GM19438 (cell line): ENCODE measurements around the gene GTPBP4.
A peak's percentile ranks its signal among the peaks of the same experiment; 100 is the strongest.
"Not testable (repeated sequence)": the region's sequence is repeated elsewhere in the genome, so short reads cannot be mapped to it uniquely, and the experiment has no call there.

Experiments
- ATAC-seq: cut with Tn5 transposase; IDR thresholded peaks from one replicate; pipeline ENCODE4 v1.9.1; 2021; ENCODE audit warnings: low read depth; ENCODE audit not compliant: unreplicated experiment

Gene GTPBP4

DNA sequence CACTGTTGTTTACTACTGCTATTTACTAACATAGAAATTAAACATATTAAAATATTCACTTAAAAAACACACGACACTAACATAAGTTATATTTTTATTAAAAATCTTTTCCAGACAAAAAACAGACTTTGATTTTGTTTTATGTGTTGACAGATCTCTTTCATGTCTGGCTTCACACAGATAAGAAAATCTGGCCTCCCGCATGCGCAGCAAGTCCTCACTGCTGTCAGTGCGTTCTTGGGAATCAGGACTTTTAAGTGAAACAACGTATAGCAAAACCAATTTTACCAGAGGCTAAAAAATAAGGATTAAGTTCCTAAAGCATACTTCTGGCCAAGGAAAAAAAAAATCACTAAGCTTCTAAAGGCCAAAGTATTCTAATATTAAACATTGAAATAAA, 61.9 kb downstream of the GTPBP4 start:
- no peak for ATAC-seq

DNA sequence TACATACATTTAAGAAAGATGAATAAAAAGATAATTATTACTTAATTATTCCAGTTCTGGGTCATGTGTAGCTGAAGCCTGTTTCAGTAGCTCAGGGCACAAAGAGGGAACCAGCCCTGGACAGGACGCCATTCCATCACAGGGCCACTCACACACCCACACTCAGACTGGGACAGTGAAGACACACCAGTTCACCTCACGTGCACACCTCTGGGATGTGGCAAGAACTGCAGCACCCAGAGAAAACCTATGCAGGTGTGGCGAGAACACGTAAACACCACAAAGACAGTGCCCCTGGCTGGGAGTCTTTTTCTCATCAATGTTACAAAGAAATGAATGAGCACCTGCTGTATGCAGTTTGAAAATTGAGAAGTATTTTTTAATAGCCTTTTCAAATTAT, 62.3 kb downstream of the GTPBP4 start:
- ATAC-seq = no peak

DNA sequence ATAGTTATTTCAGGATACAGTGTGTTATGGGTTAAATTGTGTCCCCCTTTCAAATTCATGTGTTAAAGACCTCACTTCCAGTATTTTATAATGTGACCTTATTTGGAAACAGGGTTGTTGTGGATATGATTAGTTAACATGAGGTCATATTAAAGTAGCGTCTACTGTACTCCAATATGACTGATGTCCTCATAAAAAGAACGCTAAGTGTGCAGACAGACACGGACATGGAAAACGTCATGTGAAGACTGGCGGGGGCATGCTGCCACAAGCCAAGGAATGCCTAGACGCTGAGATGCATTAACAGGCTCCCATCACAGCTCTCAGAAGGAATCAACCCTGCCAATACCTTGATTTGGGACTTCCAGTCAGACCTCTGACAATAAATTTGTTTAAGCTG, 66.5 kb downstream of the GTPBP4 start:
- no peak for ATAC-seq

DNA sequence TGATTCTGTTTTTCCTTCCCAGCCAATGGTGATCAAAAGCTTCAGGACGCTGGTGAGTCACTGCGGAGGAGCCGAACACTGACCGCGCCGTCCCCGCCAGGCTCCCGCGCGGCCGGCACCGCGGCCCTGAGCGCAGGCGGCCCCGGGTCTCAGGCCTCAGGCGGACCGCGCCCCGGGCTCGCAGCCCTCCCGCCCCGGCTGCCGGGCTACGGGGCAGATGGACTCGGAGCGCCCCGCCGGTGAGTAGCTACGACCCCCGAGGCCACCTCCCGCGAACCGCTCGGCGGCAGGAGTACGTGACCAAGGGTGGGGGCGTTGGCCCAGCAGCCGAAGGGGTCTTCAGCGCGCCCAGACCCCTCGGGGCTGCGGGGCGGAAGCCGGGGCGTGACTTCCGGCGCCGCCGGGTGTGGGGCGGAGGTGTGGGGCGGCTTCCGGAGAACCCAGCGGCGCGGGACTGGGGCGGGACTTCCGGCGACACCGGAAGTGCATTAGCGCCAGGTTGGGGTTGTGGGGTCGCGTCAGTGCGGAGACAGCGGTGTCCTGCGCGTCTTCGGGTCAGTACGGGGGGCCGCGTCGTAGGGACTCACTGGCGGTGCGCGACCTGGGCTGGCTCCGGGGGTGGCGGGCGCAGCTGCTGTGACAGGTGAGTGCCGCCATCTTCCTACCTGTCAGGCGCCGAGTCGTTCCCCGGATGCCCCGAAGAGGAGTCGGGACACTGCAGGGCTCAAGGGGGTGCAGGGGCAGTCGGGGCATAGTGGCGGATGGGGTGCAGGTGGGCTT, 68.3 kb downstream of the GTPBP4 start, which contains the start of gene WDR37:
Gene WDR37, plus strand, starts transcription at position 60 of the 780 bp plus-strand sequence. CDS start 15,771 bp downstream, outside the sequence.
- peak; percentile 93 for ATAC-seq

DNA sequence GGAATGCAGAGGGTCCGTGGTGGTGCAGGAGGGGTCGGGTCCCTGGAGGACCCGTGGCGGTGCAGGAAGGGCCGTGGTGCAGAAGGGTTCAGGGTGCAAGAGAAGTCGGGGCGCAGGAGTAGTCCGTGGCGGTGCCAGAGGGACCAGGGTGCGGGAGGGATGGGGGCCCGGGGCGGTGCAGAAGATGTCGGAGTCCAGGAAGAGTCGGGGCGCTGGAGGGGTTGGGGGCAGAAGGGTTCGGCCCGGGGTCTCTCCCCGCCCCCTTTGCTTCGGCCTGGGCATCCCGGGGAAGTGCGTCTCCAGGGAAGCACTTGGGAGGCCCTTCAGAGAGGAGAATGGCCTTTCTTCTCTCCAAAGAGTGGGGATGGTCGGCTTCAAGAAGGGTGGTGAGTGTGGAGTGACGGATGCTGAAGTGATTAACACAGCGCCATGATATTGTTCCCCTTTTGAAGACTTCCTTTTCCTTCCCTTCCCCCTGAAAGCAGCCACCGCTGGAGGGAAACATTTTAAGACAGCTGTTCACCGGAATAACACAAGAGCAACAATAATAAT, 68.9 kb downstream of the GTPBP4 start:
- peak; percentile 13 for ATAC-seq

DNA sequence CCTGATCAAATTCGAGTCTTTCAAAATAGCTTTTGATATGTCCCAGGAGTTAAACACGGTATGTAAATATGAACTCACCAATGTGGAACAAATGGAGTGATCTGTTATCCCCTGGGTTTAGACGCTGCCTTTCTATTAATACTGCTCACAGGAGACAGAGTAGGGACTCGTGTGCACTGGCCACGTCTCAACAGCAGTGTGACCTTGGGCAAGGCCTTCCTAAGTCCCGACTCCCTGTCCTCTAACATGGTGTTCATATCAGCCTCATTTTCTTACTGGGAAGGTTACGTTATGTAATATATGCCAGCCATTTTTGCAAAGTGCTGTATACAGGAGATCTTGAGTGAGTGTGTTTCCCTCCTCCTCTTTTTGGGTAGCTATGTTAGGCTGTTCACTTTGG, 69.8 kb downstream of the GTPBP4 start:
- no peak for ATAC-seq

DNA sequence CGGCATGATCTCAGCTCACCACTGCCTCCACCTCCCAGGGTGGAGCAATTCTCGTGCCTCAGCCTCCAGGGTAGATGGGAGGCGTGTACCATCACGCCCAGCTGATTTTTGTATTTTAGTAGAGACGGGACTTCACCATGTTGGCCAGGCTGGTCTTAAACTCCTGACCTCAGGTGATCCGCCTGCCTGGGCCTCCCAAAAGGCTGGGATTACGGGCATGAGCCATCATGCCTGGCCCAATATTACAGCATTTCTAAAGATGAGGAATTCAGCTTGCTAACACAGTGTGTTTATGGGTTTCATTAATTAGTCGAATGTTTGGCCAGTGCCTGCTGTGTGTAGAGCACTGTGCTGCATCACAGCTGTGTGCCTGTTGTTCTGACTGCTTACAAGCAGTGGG, 71.7 kb downstream of the GTPBP4 start:
- ATAC-seq = no peak

DNA sequence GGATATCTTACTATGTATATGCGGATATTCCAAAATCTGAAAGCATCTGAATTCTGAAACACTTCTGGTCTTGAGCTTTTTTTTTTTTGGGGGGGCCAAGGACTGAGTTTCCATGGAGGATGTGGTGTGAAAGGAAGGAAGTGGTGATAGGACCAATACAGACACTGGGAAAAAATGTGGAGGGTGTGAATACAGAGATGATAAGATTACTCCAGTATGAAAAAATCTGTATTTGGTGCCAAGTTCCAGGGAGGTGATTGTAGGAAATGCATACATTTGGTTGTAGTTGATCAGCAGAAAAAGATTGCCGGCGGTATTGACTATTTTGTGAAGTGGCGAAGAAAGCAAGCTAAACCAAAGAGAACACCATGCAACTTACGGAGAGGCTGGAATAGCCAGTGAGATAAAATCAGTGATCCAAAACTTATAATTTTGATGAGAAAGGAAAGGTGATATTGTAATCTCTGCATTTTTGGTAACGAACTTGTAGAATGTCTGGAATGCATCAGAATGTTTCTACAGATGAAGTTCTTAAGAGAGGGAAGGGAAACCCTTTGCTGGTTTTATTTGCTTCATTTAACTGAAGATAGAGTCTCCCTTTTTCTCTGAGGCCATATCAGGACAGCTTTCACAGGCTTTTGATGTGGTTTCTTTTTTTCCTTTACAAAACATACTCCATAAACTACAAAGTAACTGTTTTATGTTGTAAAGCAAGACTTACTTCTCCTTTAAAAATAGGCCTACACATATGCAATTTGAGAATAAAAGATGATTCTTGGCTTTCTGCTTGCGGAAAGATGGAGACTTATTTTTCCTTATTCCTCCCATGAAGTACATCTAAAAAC, 73.9 kb downstream of the GTPBP4 start:
- no peak for ATAC-seq

DNA sequence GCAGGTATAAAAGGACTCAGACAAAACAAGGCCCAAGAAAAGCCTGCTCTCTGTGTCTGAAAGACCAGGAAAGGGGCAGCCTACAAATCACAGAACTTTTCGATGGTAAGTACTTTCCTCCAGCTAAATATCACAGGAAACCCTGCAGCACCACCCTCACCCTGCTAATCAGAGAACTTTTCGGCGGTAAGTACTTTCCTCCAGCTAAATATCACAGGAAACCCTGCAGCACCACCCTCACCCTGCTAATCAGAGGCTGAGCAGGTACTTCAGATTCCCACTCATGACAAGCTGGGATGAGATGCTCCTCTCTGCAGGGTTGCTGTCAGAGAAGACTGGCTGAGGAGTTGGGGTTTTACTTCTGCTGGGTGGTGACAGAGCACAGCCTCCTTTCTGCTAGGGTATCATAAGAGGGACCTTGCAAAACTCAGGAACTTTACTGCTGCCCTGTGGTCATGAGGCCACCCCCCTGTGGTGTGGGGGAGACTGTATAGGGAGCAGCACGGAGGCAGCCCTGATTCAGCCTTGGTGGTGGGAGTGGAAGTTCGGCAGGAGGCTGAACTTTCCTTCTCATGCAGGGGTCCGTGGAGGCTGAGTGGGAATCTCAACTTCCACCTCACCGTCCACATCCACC, 75.1 kb downstream of the GTPBP4 start:
- ATAC-seq = no peak

DNA sequence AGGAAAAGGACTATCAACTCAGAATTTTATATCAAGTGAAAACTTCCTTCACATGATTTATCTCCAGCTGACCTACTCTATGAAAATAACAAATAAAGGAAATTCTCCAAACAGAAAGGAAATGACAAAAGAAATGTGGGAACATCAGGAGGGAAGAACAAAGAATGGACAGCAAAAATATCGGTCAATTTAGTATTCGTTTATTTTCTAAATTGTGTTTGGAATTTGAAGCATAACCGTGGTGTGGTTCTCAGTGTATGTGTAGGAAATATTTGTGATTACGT, 76.7 kb downstream of the GTPBP4 start:
- no peak for ATAC-seq

DNA sequence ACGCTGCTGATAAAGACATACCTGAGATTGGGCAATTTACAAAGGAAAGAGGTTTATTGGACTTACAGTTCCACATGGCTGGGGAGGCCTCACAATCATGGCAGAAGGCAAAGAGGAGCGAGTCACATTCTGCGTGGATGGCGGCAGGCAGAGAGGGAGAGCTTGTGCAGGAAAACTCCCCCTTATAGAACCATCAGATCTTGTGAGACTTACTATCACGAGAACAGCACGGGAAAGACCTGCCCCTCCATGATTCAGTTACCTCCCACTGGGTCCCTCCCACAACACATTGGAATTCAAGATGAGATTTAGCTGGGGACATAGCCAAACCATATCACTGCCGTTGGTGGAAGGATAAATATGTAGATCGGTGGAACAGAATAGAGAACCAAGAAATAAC, 78.5 kb downstream of the GTPBP4 start:
- ATAC-seq = not testable (repeated sequence)

DNA sequence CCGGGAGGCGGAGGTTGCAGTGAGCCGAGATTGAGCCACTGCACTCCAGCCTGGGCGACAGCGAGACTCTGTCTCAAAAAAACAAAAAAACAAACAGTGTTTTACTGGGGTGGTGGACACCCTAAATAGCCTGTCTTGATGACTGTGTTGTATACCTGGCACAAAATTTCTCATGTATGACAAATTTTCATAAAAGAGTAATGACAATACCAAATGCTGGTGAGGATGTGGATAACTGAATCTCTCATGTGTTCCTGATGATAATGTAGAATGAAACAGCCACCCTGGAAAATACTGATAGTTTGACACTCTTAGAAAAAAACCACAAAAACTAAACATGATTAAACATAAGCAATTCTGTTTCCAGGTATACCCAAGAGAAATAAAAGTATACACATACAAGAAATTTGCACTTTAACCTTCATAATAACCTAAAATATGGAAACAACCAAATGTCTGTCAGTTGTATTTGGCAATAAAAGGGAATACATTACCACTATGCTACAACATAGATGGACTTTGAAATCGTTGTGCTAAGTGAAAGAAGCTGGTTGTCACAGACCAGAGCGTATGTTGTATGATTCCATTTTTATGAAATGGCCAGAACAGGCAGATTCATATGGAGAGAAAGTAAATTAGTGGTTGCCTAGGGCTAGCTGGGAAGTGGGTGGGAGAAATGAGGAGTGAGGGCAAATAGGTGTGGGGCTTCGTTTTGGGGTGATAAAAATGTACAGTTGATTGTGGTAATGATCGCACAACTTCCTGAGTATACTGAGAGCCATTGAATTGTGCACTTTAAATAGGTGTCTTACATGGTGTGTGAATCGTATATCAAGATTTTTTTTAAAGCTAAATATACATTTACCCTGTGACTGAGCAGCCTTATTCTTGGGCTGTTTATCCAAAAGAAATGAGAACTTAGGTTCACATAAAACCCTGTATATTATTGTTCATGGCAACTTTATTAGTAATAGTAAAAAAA, 80.4 kb downstream of the GTPBP4 start:
- no peak for ATAC-seq
